Epidermal melanocyte (primary cell): Measurements from ENCODE around the gene PRDM16.

Source experiments
- DNase-seq: peaks from one replicate; pipeline ENCODE4 v3.0.0; 2011; ENCODE audit warnings: low spot score; ENCODE audit not compliant: insufficient read length

PRDM16 gene

DNA sequence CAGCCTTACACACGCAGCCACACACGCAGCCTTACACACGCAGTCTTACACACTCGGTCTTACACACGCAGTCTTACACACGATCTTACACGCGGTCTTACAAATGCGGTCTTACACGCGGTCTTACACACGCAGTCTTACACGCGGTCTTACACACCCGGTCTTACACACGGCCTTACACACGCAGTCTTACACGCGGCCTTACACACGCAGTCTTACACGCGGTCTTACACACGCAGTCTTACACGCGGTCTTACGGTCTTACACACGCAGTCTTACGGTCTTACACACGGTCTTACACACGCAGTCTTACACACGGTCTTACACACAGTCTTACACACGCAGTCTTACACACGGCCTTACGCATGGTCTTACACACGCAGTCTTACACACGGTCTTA, 111.9 kb downstream of the PRDM16 start:
- no peak for DNase-seq

DNA sequence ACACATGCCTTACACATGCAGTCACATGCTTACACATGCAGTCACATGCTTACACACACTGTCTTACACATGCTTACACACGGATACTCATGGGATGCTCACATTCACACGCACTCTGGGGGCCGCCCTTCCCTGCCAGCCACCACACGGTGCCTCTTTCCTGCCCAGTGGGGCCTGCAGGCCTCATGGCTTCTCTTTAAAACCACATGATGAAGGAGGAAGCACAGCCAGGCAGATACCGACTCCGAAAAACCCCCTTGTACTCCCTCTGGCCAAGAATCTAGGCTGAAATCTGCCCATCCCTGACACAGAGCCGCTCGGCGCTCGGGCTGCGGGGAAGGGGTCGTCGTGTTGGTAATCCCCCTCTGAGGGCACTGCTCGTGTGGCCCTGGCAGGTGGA, 113.0 kb downstream of the PRDM16 start:
- no peak for DNase-seq

DNA sequence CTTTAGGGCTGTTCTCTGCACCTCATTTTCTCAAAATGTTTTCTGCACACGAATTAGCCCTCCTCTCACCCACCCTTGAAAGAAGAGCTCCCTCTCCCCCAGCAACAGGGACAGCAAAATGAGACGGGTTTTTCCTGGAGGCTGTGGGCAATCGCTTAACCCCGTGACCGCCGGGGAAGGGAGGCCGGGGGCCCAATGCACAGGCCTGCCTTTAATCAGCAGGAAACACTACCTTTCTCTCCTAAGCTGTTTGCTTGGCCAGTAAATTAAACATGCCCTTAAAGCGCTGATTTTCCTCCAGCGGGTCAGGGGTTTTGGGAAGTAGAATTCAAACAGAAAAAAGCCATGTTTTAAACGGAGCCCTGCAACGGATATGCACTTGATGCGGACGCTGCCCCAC, 114.4 kb downstream of the PRDM16 start:
- DNase-seq = no peak

DNA sequence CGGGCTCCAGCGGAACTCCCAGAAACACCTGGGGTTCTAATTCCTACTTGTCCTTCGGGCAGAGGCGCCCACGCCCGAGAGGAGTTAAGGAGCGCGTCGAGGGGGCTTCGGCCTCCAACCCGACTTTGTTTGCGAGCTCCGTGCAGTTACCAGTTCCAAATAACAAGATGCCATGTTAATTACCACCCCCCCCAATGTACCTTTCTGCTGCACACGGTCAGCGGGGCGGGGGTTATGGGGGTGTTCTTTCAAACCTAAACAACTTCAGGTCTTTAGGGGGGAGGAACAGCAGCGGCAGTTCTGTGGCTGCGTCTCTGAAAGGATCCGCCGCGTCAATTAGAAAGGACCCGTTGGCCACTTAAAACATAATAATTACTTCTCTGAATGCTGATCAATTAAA, 114.8 kb downstream of the PRDM16 start:
- no peak for DNase-seq

DNA sequence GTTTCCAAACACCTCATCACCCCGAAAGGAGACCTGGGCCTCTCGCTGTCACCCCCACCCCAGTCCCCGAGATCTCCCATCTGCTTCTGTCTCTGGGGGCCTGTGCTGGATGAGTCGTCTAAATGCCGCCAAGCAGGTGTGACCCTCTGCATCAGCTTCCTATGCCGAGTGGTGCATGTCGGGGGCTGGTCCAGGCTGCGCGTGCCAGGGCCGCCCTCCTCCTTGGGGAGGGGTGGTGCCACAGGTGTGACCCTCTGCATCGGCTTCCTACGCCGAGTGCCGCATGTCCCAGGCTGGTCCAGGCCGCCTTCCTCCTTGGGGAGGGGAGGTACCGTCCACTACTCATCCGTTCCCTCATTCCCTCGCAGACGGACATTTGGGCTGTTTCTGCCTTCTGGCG, 115.7 kb downstream of the PRDM16 start:
- no peak for DNase-seq

DNA sequence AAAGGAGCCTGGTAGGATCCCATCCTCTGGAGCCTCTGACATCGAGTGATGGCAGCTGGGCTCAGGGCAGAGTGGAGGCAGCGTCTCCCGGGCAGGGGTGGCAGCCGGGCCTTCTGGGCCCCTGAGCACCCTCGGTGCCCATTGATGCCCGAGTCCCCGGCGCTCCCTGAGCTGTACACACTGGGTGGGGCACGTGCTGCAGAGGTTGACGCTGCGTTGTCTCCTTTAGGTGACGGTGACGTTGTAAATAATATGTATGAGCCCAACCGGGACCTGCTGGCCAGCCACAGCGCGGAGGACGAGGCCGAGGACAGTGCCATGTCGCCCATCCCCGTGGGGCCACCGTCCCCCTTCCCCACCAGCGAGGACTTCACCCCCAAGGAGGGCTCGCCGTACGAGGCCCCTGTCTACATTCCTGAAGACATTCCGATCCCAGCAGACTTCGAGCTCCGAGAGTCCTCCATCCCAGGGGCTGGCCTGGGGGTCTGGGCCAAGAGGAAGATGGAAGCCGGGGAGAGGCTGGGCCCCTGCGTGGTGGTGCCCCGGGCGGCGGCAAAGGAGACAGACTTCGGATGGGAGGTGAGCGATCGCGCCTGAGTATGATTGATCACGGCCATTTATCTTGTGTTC, 117.0 kb downstream of the PRDM16 start:
- DNase-seq = no peak

DNA sequence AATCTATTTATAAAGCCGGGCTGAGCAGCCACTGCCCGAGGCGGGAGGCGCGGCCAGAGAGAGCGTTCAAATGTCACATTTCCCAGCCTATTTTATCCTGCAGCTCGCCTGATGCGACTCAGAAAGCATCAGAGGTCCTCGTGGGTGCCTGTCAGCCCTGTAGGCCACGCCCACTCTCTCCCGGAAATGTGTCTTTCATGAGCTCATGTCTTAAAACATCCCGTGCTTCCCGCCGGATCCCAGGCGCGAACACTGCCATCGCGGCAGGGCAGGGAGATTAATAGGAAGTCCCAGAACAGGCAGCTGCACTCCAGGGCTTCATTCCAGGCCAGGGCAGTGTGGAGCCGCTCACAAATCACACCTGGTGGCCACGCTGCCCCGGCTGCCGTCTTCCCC, 117.5 kb downstream of the PRDM16 start:
- DNase-seq = no peak

DNA sequence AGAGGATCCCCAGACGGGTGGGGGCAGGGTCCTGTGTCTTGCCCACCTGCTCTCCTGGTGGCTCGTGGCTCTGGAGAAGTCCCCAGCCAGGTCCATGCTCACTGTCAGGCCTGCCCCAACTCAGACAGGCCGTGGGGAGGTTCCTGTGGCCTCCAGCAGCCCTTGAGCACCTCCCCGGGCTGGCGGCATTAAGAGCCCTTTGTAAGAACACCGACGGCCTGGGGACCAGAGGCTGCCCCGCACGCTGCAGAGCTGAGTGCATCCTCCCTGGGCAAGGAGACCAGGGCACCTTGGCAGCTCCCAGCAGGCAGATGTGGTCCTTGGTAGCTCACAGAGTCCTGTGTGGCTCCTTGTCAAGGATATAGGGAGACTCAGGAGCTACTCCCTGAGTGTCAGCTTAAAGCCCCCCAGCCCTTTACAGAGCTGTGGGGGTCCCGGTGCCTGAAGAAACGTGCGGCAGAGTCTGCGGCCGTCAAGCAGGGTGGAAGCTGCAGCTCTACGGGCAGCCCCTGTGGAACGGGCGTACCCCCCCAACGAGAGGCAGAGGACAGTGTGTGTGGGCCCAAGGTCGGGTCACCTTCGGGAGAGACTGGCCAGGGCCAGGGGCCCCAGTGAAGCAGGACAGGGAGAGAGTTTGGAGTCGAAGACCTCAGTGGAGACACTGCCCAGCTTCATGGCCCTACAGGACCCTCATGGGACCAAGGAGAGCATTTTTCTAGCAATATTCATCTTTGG, 118.6 kb downstream of the PRDM16 start:
- DNase-seq = no peak

DNA sequence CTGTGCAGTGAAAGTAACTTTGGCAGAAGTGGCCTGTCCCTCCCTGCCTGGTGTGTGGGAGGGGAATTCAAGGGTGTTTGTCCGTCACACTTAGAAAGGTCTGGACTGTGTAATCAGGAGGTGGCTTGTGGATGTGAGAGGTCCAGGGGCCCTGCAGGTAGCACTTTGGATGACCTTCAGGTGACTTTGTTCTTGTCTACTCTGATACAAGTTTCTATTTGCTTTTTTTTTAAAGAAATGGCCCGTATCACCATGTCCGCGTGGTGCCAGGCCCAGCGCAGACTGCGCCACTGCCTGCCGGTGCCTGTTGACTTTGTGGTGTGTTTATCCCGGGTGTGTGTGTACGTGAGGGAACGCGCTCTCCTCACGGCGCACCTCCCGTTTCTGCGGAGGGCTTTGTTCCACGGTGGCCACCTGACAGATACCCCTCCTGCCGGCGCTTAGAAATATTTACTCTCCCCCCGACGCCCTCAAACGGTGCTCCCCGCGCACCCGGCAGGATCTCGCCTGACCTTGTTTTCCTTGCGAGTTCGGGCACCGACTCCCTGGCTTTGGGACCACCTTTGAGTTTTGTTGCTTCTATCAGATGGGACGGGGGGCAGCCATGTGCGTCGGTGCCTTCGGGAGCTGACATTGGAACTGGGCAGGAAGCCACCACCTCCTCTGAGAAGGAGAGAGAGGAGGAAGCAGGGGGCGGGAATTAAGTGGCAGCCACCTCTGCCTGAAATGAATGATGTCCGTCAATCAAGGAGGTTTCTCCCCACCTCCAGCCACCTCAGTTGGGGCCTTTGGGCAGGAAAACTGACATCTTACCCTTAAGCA, 119.4 kb downstream of the PRDM16 start:
- no peak for DNase-seq

DNA sequence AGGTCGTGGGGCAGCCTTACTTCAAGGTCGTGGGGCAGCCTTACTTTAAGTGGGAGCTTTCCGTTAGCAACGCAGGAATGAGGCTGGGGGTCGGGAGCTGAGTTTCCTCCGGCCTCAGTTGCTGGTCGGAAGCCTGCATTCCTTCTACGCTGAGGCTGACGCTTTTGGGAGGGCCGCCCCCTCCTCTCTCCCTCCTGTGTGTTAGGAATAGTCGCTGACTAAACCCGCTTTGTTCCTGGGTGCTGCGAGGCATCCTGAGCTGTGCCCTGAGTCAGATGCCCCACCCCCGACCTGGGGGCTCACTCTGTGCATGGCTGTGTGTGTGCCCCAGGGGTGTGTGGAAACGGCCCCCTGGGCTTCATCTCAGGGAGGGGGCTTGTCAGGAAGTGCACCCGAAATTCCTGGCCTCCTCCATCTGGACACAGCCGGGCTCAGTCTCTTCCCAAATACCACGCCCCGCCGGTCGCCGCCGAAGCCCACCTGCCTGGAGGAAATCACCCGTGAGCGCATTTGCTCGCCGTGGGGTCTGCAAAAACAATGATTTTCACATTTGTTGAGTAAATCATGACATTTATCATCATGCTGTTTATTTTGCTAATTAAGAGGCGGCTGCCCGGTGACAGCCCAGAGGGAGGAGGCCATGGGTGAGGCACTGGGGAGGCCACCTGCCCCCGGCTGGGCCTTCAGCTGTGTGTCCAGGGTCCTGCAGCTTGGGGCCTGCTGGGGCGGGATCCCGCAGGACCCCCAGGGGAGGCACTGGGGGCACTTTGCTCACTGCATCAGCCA, 121.4 kb downstream of the PRDM16 start:
- DNase-seq = no peak

DNA sequence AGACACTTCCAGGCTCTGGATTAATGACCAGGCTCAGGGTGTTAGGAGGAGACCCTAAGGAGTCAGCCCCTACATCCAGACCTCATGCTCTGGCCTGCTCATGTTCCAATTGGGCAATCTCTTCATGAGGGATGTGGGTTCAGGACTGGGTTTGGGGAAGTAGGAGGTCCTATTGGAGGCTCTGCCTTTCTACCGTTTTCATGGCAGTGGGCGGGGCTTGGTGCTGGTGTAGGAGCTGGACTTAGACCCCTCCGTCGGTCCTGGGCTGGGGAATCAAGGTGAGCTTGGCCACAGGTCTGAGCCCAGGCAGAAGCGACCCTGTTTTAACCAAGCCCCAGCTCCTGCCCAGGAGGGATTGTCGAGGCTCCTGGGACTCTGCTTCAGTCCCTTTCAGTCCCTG, 123.4 kb downstream of the PRDM16 start:
- DNase-seq = no peak

DNA sequence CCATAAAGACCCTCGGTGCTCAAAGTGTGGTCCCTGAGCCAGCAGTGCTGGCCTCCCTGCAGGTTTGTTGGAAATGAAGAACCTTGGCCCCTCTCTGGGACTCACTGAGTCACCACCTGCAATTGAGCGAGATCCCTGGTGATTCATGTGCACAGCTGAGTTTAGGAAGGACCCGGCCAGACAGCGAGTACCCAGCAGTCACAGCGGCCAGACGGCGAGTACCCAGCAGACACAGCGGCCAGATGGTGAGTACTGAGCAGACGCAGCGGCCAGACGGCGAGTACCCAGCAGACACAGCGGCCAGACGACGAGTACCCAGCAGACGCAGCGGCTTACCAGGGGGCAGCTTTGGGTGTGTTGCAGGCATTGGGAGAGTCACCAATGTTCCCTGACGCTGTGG, 123.8 kb downstream of the PRDM16 start:
- no peak for DNase-seq

DNA sequence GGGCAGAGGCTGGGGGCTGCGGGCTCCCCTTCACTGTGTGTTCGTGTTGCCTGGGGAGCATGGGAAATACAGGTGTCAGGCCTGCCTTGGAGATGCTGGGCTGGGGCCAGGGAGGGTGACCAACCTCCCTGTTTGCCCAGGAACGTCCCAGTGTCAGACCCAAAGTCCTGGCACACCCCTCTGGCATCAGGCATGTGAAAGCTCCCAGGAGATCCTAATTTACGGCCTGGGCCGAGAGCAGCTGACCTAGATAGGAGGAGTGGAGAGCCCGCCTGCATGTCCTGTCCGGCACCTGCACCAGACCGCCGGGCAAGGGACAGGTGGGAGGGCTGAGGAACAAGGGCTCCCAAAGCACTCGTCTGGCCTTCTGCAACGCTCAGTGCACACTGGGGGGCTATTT, 124.8 kb downstream of the PRDM16 start:
- DNase-seq = no peak

DNA sequence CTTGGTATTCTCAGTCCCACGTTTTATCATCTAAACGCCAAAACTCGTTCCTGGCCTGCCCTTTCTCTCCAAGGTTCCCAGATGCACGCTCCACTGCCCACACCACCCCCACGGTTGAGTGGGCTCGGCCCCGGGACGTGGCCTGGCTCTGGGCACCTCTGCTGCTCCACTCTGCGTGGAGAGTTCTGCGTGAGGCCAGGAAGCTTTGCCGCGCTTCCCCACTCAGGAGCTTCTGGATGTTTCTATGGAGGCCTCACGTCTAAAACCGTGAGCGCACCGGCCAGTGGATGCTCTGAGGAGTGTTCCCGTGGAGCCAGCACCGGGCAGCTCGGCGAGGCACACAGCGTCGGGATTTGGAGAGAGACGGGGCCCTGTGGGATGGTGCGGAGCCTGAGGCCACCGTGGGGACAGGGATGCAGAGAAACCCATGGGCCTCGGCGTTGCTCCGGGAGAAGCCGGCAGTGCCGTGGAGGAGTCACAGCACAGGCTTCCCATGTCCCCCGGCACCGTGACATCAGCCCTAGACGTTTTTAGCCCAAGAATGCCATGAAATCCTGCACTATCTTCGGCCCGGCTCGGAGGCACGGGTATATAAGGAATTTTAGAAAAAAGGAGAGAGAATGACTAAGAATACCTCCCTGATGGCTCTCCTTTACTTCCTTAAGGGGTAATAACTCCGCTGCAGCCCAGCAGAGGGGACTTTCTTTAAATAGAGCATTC, 125.9 kb downstream of the PRDM16 start:
- DNase-seq = no peak

DNA sequence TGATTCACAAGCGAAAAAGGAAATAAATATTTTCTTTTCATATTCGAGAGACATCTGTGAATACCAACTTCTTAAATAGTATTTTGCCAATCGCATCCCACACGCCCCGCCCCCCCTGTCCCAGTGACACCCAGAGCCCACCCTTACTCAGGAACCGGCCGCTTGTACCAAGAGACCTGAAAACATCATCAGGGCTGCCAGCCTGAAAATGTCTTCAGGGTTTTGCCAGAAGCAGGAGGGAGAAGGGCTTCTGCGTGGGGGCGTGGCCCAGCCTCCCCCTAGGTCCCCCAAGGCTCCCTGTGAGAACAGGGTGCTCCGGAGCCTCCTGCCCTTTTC, 126.4 kb downstream of the PRDM16 start:
- DNase-seq = no peak

DNA sequence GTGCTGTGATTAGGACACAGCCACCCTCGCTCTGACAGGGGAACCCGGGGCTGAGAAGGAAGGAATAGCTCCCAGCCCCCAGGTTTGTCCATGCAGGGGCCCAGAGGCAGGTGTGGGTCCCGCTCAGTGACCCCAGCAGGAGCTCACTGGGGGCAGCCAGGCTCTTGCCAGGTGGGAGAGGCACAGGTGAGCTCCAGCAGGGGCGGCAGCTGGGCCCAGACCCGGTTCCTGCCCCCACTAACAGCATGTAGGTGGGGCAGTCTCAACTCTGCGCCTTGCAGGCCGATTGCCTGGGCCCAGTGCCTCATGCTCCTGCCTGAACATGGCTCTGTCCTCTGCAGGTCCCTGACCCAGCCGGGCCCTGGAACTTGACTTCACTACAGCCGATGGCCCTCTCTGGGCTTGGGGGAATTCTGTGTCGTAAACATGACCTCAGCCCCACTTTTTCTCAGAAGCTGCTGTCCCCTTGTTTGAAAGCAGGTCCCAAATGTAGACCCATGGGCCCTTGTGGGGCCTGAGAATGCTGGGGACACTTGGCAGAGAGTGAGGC, 127.0 kb downstream of the PRDM16 start:
- DNase-seq = no peak

DNA sequence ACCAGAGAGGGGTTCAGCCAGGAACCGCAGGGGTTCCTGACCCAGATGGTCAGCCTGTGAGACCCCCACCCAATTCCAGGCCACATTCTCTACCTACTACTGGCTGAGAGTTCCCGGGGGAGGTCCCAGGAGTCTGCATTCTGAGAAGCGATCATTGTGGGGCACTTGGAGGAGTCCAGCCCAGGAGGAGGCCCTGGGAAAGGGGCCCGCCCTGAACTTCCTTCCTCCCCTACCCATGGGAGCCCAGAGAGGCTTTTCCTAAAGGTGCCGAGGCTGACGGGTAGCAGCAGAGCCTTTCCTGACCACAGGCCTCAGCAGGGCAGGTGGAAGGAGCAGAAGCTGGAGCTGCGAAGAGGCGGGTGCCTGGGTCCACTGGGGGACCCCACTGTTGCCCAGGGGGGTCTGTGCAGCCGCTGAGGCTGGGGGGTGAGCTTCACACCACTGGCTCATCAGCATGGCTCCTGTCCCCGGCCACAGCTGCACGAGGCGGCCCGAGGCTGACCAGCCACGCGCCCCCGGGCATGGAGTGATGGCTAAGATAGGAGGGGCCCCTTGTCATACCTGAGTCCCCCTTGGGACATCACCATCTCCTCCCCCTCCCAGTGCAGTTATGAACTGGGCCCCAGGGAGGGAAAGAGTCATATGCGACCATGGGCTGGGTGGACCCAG, 127.7 kb downstream of the PRDM16 start:
- DNase-seq = no peak

DNA sequence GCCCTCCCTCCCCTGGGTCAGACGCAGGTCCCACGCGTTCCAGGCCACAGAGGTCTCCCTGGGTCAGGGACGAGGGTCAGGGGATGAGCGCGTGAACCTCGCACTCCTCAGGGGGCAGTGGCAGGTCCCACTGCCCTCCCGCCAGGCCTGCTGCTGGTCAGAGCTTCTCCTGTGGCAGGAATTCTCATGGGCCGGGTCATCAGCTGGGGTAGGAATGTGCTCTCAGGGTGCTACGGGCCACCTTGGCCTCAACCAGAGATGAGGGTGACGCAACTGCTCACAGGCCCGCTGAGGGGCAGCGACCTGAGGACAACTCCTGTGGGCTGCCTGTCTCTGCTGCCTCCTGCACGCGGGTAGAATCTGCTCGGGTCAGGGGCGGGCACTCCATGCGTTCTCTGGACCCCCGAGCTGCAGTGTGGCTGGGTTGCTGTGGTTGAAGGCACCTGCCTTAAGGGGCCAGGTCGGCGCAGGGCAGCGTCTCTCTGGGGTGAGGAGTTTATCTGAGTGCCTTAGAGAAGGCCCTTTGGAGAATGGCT, 128.8 kb downstream of the PRDM16 start:
- no peak for DNase-seq

DNA sequence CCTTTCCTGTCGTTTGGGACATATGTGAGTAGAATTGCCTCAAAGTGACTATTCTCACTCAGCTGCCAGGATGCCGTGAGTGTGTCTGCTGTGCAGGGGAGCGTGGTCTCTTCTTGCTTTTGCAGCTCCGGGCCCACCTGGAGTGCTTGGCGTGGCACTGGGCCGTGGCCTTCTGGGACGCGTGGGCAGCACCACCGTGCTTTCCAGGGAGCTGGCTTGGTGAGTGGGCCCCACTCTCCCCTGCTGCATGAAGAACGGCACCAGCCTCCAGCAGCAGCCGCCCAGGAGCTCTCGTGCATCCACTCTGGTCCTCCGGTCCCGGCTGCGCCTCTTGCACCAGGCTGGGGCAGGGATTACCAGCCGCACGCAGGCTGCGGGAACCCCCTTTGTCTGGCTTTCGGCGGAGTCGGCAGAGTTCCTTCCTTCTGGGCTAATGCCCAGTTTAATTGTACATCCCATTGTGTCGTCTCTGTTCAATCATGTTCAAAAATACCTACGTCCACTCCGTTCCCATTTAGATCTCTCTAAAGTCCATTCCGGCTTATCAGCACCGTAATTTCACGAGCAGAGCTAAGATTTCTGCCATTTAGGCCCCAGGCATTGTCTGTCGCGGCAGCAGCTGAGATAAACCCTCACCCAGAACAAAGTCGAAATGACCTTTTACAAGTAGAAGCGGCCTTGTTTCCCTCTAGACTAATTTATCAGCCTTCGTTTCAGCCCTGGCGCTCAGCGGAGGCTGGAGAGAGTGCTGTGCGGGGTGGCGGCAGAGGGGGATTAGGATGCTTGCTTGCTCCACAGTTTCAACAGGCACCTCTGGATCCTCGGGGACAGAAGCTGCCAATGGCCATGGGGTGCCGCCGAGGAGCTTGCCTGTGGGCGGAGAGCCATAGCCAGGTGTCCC, 129.6 kb downstream of the PRDM16 start:
- no peak for DNase-seq
